Uterus (tissue), 2 donors: ENCODE results near the gene TRIM62.

Experiments
- POLR2A ChIP-seq, 2 donors: fragments of 450-650 bp; IDR thresholded peaks; one replicate each; pipeline ENCODE4 v1.6.1; 2016; ENCODE audit warnings: antibody characterized with exemption in 2 of 2, mild to moderate bottlenecking in 1 of 2, moderate library complexity in 1 of 2
- TF ChIP-seq, protein P1 (sequence below), 4 experiments: fragments of 200-600 bp in 2 of 4; fragments of 450-650 bp in 2 of 4; sonication (generic) in 2 of 4; IDR thresholded peaks; one replicate each; pipeline ENCODE4 v1.5.1; 2016 to 2019; ENCODE audit warnings: antibody characterized with exemption in 4 of 4, mild to moderate bottlenecking in 2 of 4, moderate library complexity in 1 of 4

DNA sequence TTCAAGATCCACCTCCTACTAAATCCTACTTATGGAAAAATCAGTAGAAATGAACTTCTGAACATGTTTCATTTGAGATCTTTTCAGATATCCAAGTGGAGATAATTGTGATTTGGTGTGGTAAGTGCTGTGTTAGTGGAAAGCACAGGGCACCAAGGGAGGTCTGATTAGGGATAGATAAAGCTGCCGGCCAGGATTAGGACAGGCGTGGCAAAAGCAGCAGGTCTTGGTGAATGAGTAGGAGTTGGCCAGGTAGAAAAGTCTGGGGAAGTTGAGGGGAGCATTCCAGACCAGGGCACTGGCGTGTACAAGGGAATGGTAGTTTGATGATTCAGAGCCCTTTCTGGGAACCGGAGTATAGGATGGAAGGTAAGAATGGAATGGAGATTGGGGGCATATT is 53.1 kb downstream of the TRIM62 start:
- no peak for TF ChIP-seq POLR2A (IDR thresholded peaks at IDR 0.05)
- TF ChIP-seq, protein P1, sequence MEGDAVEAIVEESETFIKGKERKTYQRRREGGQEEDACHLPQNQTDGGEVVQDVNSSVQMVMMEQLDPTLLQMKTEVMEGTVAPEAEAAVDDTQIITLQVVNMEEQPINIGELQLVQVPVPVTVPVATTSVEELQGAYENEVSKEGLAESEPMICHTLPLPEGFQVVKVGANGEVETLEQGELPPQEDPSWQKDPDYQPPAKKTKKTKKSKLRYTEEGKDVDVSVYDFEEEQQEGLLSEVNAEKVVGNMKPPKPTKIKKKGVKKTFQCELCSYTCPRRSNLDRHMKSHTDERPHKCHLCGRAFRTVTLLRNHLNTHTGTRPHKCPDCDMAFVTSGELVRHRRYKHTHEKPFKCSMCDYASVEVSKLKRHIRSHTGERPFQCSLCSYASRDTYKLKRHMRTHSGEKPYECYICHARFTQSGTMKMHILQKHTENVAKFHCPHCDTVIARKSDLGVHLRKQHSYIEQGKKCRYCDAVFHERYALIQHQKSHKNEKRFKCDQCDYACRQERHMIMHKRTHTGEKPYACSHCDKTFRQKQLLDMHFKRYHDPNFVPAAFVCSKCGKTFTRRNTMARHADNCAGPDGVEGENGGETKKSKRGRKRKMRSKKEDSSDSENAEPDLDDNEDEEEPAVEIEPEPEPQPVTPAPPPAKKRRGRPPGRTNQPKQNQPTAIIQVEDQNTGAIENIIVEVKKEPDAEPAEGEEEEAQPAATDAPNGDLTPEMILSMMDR (IDR thresholded peaks at IDR 0.05): no peak
